HL-60 (cell line): ENCODE results near the gene BRIX1.
"Not testable (repeated sequence)": the region's sequence is repeated elsewhere in the genome, so short reads cannot be mapped to it uniquely, and the experiment has no call there.

Experiments
- CTCF ChIP-seq: IDR thresholded peaks from one replicate; pipeline ENCODE4 v1.5.1; 2011; ENCODE audit warnings: low read length, control low read depth, inconsistent platforms; ENCODE audit not compliant: insufficient read depth
- GABPA ChIP-seq: IDR thresholded peaks from 2 replicates; pipeline ENCODE4 v1.6.1; 2012; ENCODE audit warnings: low read depth
- POLR2AphosphoS5 ChIP-seq: IDR thresholded peaks from 2 replicates; pipeline ENCODE4 v1.6.1; 2012; ENCODE audit warnings: low read depth
- SPI1 ChIP-seq: IDR thresholded peaks from 2 replicates; pipeline ENCODE4 v1.6.1; 2012; ENCODE audit warnings: low read depth, mild to moderate bottlenecking, borderline replicate concordance

- TF ChIP-seq CTCF, POLR2AphosphoS5, GABPA, SPI1: not testable (repeated sequence)
Observed at GRCh38 chr5:34923256-34923655, 7.7 kb downstream of the BRIX1 start.
